Chondrocyte (in vitro differentiated cells): ENCODE results near the gene U2AF1L4. TPM values are rescaled to one million over a fixed set of nuclear protein-coding genes. Genes with fewer than 3 reads are reported as not detected.

Experiments used
- DNase-seq: peaks from one replicate; pipeline ENCODE4 v3.0.0; 2021; ENCODE audit warnings: mixed read lengths, low spot score
- H3K27ac Mint-ChIP-seq: one replicate; pipeline ENCODE4 v1.8.0; 2021; ENCODE audit warnings: mild to moderate bottlenecking, moderate library complexity, mixed read lengths; ENCODE audit not compliant: unreplicated experiment
- H3K27me3 Mint-ChIP-seq: 2 replicates; pipeline ENCODE4 v1.8.0; 2021; ENCODE audit warnings: low read depth, mixed read lengths
- H3K36me3 Mint-ChIP-seq: 2 replicates; pipeline ENCODE4 v1.8.0; 2021; ENCODE audit warnings: low read depth, mixed read lengths
- H3K4me1 Mint-ChIP-seq: 2 replicates; pipeline ENCODE4 v1.8.0; 2021; ENCODE audit warnings: low read depth, mild to moderate bottlenecking, mixed read lengths
- H3K4me3 Mint-ChIP-seq: one replicate; pipeline ENCODE4 v1.8.0; 2021; ENCODE audit warnings: mild to moderate bottlenecking, moderate library complexity, mixed read lengths; ENCODE audit not compliant: unreplicated experiment
- H3K9me3 Mint-ChIP-seq: 2 replicates; pipeline ENCODE4 v1.8.0; 2021; ENCODE audit warnings: low read depth, mixed read lengths
- long read RNA-seq: library from polyadenylated mRNA; stranded (forward); transcript quantifications from one replicate; pipeline ENCODE4 v2.0.0, GENCODE V29; 2021
- total RNA-seq: library from RNA; stranded (reverse); gene quantifications from 3 replicates; pipeline ENCODE4 v1.2.1, GENCODE V29; 2021
- TF ChIP-seq, protein P1 (sequence below): fragments of 200-600 bp; sonication (generic); IDR thresholded peaks from 2 replicates; pipeline ENCODE4 v1.5.0; 2021; ENCODE audit warnings: antibody characterized with exemption, mild to moderate bottlenecking, moderate library complexity

U2AF1L4 gene, protein sequence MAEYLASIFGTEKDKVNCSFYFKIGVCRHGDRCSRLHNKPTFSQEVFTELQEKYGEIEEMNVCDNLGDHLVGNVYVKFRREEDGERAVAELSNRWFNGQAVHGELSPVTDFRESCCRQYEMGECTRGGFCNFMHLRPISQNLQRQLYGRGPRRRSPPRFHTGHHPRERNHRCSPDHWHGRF
- total RNA-seq, result 22.9 to 28.8 TPM (median 24.7 TPM) in 3 replicates
- long read RNA-seq, partial matches to known transcripts, result 4 of 21 reads
- long read RNA-seq, other reads (novel, unspliced or antisense), result 15 of 21 reads

DNA sequence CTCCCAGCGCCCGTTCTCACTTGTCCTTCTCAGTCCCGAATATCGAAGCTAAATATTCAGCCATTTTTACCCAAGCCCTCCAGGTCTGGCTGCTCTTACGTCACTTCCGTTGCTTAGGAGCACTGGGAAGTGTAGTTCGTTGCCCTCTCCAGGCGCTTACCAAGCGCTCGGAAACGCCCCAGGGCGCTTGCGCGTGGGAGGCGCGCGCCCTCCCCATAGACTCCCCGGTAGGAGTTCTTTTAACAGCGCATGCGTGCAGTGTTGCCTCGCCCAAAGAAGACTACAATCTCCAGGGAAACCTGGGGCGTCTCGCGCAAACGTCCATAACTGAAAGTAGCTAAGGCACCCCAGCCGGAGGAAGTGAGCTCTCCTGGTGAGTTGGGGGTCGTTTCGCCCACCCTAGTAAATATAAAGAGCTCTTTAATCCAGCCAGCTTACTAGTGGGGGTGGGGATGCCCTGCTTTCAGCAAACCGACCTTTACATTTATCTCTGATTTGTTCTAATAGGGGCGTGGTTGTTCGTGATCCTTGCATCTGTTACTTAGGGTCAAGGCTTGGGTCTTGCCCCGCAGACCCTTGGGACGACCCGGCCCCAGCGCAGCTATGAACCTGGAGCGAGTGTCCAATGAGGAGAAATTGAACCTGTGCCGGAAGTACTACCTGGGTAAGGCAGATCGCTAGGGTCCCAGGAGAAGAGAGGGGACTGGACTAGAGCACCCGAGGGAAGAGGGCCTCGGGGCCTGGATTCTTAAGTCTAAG is at the start of gene U2AF1L4, which contains the start of gene PSENEN:
Gene U2AF1L4 (minus strand): TSS at position 91 of the 759 bp plus-strand sequence. CDS start 27 bp downstream, at position 64.
Gene PSENEN (plus strand): TSS at position 324 of the 759 bp plus-strand sequence. CDS start 280 bp downstream, at position 604.
- TF ChIP-seq, protein P1, sequence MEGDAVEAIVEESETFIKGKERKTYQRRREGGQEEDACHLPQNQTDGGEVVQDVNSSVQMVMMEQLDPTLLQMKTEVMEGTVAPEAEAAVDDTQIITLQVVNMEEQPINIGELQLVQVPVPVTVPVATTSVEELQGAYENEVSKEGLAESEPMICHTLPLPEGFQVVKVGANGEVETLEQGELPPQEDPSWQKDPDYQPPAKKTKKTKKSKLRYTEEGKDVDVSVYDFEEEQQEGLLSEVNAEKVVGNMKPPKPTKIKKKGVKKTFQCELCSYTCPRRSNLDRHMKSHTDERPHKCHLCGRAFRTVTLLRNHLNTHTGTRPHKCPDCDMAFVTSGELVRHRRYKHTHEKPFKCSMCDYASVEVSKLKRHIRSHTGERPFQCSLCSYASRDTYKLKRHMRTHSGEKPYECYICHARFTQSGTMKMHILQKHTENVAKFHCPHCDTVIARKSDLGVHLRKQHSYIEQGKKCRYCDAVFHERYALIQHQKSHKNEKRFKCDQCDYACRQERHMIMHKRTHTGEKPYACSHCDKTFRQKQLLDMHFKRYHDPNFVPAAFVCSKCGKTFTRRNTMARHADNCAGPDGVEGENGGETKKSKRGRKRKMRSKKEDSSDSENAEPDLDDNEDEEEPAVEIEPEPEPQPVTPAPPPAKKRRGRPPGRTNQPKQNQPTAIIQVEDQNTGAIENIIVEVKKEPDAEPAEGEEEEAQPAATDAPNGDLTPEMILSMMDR, result no peak
- no peaks in the 10 kb centered on the region for H3K36me3 Mint-ChIP-seq
- H3K4me1 Mint-ChIP-seq, result peaks cover 64% of the 10 kb centered on the region
- H3K27me3 Mint-ChIP-seq, result no peaks in the 10 kb centered on the region
- H3K4me3 Mint-ChIP-seq, result peak within 1 kb of the TSS; percentile 97
- peak; percentile 98 for DNase-seq
- H3K27ac Mint-ChIP-seq, result peak within 1 kb of the TSS; percentile 100
- no peaks in the 10 kb centered on the region for H3K9me3 Mint-ChIP-seq

- DNase-seq, result no peak
- no peak overlapping the region for H3K4me3 Mint-ChIP-seq
- no peak overlapping the region for H3K27ac Mint-ChIP-seq
- TF ChIP-seq, protein P1, result no peak
- H3K27me3 Mint-ChIP-seq, result peaks cover 17% of the 10 kb centered on the region
- H3K9me3 Mint-ChIP-seq, result no peaks in the 10 kb centered on the region
- H3K36me3 Mint-ChIP-seq, result no peaks in the 10 kb centered on the region
- H3K4me1 Mint-ChIP-seq, result no peaks in the 10 kb centered on the region
Observed at GRCh38 chr19:35793381-35794165, 48.4 kb upstream of the U2AF1L4 start.

- Mint-ChIP-seq H3K4me3 (no peak overlapping the region), H3K9me3 (no peaks in the 10 kb centered on the region), H3K27ac (no peak overlapping the region), H3K4me1 (no peaks in the 10 kb centered on the region), H3K36me3 (no peaks in the 10 kb centered on the region), H3K27me3 (peaks cover 13% of the 10 kb centered on the region)
- TF ChIP-seq, protein P1, result no peak
- DNase-seq, result no peak
Observed at GRCh38 chr19:35792888-35793287, 47.7 kb upstream of the U2AF1L4 start.

DNA sequence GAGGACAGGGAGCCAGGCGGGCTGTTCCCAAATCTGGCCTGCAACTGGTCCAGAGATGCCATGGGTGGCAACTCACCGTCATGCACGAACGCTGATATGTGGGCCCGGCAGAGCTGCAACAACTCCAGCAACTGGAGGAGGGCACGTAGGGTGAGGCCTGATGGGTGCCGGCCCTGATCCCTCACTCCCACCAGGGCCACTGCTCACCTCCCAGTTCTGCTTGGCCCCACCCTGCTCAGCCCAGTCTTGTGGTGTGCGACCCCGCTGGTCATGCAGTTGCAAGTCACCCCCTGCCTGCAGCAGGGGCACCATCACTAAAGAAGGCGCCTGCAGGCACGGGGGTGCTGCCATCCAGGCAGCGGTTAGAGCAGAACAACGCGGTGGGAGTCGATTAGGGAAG is 47.1 kb upstream of the U2AF1L4 start:
- Mint-ChIP-seq H3K27ac (no peak overlapping the region), H3K4me1 (no peaks in the 10 kb centered on the region), H3K4me3 (no peak overlapping the region), H3K9me3 (no peaks in the 10 kb centered on the region), H3K27me3 (peaks cover 12% of the 10 kb centered on the region), H3K36me3 (no peaks in the 10 kb centered on the region)
- no peak for DNase-seq
- TF ChIP-seq, protein P1, result no peak

- Mint-ChIP-seq H3K9me3 (no peaks in the 10 kb centered on the region), H3K27me3 (peaks cover 8% of the 10 kb centered on the region), H3K4me3 (no peak overlapping the region), H3K36me3 (no peaks in the 10 kb centered on the region), H3K27ac (no peak overlapping the region), H3K4me1 (no peaks in the 10 kb centered on the region)
- DNase-seq, result no peak
- TF ChIP-seq, protein P1, result no peak
Observed at GRCh38 chr19:35791814-35792279, 46.6 kb upstream of the U2AF1L4 start.
